Measurements from ENCODE around the gene ZNF195. TPM values are rescaled to one million over a fixed set of nuclear protein-coding genes. Genes with fewer than 3 reads are reported as not detected.
"Not testable (repeated sequence)": the region's sequence is repeated elsewhere in the genome, so short reads cannot be mapped to it uniquely, and the experiment has no call there.

Gene ZNF195
- total and polyA plus RNA-seq, 12 donors: 6.4 to 14.2 (median 11.1) TPM

DNA sequence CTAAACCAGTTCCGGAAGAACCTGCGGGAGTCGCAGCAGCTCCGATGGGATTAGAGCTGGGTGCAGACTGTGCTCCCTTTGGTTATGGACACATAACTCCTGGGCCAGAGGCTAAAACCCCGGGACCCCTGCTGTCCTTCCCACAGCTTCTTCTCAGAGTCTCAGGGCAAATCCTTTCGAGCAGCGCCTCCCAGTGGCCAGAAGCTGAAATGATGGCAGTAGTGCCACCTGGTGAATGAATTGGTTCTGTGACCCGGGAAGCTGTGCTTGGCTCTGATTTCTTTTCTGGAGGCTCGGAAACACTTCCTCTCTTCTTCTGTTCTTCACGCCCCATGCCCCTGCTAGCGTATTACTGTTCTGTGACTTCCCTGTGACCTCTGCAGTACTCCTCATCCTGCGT is 29.8 kb upstream of the ZNF195 start:
- not testable (repeated sequence) for ATAC-seq, H3K36me3 ChIP-seq, H3K4me1 ChIP-seq, H3K27ac ChIP-seq, H3K4me3 ChIP-seq, H3K9me3 ChIP-seq, H3K27me3 ChIP-seq
- TF ChIP-seq, protein P1, sequence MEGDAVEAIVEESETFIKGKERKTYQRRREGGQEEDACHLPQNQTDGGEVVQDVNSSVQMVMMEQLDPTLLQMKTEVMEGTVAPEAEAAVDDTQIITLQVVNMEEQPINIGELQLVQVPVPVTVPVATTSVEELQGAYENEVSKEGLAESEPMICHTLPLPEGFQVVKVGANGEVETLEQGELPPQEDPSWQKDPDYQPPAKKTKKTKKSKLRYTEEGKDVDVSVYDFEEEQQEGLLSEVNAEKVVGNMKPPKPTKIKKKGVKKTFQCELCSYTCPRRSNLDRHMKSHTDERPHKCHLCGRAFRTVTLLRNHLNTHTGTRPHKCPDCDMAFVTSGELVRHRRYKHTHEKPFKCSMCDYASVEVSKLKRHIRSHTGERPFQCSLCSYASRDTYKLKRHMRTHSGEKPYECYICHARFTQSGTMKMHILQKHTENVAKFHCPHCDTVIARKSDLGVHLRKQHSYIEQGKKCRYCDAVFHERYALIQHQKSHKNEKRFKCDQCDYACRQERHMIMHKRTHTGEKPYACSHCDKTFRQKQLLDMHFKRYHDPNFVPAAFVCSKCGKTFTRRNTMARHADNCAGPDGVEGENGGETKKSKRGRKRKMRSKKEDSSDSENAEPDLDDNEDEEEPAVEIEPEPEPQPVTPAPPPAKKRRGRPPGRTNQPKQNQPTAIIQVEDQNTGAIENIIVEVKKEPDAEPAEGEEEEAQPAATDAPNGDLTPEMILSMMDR (IDR thresholded peaks at IDR 0.05): peak; percentile 52 to 85 (median 76)
- WGBS, 2 donors: 13 to 23% methylated on average over 12 of the region's 12 CpGs
- DNase-seq: peak; percentile 58 to 59
- intact Hi-C loops (cut with DNase I): loop anchor here in 5 of 10 donors (5.0 to 10.0 kb wide), 2 partner anchors 61 to 64 kb away; no protein-coding TSS in a partner anchor

DNA sequence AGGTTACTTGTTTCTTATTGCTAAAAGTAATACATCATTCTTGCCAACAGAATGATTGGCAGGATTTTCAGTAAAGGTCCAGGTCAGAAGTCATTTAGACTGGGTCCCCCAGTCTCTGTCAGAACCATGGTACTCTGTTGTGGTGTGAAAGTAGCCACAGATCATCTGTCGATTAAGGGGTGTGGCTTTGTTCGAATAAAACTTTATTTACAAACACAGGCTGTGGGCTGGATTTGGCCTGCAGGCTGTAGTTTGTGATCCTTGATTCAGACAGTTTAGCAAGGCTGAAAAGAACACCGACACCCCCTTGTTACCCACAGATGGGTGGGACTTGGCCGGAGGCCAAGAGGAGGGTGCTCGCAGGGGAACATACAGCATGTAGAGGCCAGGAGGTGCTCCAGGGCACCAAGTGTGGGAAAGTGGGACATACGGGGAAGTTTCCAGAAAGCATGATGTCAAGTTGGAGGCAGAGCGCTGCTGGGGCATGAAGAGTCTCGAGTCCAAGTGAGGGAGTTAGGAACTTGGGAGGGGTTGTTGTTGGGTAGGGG is 29.2 kb upstream of the ZNF195 start:
- not testable (repeated sequence) for DNase-seq

DNA sequence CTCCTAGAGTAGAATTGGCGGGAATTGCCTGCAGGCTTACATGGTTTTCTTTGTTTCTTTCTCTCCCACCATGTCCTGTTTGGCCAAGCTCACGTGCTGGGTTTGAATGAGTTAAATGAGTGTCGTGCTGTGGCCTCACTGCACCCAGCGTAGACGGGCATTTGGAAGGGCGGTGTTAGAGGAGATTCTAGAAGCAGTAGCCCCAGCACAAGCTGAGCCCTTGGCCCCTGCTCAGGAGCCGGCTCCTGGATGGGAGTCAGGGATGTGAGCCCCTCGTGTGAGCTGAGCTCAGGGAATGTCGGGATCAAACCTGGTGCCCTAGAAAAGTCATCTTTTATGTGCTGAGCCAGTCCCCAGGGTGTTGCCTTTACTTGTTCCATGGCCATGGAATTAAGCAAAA is 28.0 kb upstream of the ZNF195 start:
- DNase-seq, H3K27ac ChIP-seq, H3K36me3 ChIP-seq, H3K9me3 ChIP-seq, H3K4me3 ChIP-seq, H3K27me3 ChIP-seq, ATAC-seq, H3K4me1 ChIP-seq: not testable (repeated sequence)
- intact Hi-C loops (cut with DNase I): loop anchor here in 5 of 10 donors (5.0 to 10.0 kb wide), 2 partner anchors 60 to 62 kb away; no protein-coding TSS in a partner anchor
- 77 to 84% methylated on average over 9 of the region's 9 CpGs for WGBS, 2 donors

More for the DNA sequence above, 29.2 kb upstream of the ZNF195 start:
- H3K4me1 ChIP-seq, H3K4me3 ChIP-seq, H3K27me3 ChIP-seq, H3K36me3 ChIP-seq, H3K9me3 ChIP-seq, ATAC-seq, H3K27ac ChIP-seq: not testable (repeated sequence)
- intact Hi-C loops (cut with DNase I): loop anchor here in 5 of 10 donors (5.0 to 10.0 kb wide), 2 partner anchors 61 to 63 kb away; no protein-coding TSS in a partner anchor
- 68 to 74% methylated on average over 8 of the region's 8 CpGs for WGBS, 2 donors

DNA sequence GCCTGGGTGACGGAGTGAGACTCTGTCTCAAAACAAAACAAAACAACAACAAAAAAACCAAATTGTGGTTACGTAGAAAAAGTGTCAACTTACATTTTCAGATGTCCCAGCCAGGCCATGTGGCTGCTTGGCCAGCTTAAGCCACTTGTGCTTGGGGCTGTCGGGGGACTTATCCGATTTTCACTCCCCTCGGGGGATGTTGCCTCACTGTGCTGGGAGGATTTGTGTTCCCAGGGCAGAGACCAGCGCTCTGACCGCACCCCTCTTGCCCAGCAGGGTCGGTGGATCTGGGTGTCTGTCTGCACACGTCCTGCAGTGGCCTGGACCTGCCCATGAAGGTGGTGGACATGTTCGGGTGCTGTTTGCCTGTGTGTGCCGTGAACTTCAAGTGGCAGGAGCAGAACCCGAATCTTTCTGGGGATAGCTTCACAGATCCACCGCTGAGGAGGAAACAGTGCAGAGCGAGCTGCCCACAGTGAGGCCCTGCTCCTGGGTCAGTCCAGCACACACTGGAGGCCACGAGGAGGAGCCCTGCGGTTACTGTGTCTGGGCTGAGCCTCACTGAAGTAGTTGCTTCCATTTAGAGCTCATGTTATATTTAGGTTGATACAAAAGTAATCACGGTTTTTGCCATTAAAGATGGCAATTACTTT is 27.4 kb upstream of the ZNF195 start:
- intact Hi-C loops (cut with DNase I): loop anchor here in 5 of 10 donors (5.0 to 10.0 kb wide), 2 partner anchors 59 to 62 kb away; no protein-coding TSS in a partner anchor
- 79 to 81% methylated on average over 17 of the region's 17 CpGs for WGBS, 2 donors
- not testable (repeated sequence) for H3K27ac ChIP-seq, H3K36me3 ChIP-seq, H3K9me3 ChIP-seq, H3K27me3 ChIP-seq, H3K4me3 ChIP-seq, DNase-seq, H3K4me1 ChIP-seq, ATAC-seq

DNA sequence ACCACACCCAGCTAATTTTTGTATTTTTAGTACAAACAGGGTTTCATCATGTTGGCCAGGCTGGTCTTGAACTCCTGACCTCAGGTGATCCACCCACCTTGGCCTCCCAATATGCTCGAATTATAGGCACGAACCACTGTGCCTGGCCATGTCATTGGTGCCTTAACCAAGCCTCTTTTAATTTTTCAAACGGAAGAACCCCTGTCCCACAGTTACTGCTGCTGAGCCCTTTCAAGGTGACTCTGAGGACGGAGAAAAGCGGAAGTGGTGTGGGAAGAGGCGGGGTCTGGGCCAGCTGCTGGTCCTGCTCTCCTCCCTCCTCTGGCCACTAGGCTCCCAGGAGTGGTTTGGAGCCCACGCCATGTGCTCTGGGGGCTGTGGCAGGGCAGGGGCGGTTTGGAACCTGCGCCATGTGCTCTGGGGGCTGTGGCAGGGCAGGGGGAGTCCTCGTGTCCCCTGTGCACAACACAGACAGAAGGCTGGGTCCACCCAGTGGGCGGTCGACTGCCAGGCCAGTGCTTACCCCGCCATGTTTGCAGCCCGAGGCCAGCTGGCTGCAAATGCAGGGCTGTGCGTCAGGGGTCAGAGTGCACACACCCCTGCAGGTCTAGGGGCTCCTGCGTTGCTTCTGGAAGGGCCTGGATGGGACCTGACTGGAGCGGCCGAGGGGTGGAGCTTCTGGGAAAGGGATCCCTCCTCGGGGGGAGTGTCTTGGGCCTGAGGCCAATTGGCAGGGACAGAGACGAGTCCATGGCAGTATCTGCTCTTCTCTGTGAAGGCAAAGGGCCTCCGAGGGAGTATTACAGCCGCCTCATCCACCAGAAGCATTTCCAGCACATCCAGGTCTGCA is 25.4 kb upstream of the ZNF195 start:
- H3K4me1 ChIP-seq, H3K27me3 ChIP-seq, H3K36me3 ChIP-seq, H3K4me3 ChIP-seq, H3K27ac ChIP-seq, ATAC-seq, H3K9me3 ChIP-seq: not testable (repeated sequence)
- 67 to 70% methylated on average over 22 of the region's 22 CpGs for WGBS, 2 donors
- intact Hi-C loops (cut with DNase I): loop anchor here in 4 of 10 donors (10.0 kb wide), 1 partner anchor 60 kb away; no protein-coding TSS in a partner anchor
- DNase-seq: peak in 1 of 2 donors; percentile 23

DNA sequence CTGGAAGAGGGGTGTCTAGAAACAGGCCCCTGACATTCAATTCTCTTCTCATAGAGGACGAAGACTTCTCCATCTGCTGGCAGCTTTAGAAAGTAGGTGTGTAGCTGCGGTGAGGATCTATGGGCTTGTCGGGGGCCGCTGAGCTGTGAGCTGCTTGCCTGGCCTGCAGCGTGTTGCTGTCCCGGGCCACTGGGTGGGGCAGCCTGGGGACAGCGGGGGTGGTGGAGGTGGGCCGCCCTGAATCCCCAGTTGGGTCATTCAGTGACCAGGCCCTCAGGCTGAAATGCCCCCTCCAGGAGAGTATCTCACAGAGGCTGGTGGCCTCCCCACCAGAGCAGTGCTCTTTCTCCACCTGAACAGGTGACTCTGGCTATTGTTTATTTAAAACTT is 23.9 kb upstream of the ZNF195 start:
- not testable (repeated sequence) for H3K4me1 ChIP-seq, ATAC-seq, H3K36me3 ChIP-seq, H3K9me3 ChIP-seq, DNase-seq, H3K27me3 ChIP-seq, H3K27ac ChIP-seq, H3K4me3 ChIP-seq
- intact Hi-C loops (cut with DNase I): loop anchor here in 4 of 10 donors (10.0 kb wide), 1 partner anchor 58 kb away; no protein-coding TSS in a partner anchor
- 94 to 95% methylated on average over 8 of the region's 8 CpGs for WGBS, 2 donors

DNA sequence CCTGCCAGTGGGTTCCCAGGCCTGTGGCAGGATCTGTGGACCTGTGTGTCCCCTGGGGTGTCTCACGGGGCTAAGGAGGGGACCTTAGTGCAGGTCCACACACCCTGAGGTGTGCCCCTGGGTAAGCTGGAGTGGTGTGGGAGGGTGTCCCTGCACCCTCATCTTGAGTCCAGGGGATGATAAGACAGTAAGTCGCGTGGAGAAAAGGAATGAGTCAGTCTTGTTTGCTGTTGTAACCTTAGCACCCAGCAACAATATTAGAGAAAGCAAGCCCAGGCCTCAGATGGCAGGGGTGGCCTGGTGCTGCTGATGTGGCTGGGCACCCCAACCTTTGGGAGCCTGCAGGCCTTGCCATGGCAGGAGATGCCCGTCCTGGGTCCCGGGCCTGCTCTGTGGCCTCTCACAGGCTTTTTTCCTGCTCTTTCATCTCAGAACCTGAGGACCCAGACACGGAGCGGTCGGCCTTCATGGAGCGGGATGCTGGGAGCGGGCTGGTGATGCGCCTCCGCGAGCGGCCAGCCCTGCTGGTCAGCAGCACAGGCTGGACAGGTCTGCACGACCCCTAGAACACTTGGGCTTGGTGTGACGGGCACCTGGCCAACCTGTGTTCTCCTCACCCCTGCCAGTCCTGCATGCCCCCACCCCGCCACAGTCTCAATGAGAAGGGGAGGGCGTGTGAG is 23.4 kb upstream of the ZNF195 start:
- intact Hi-C loops (cut with DNase I): loop anchor here in 4 of 10 donors (10.0 kb wide), 1 partner anchor 58 kb away; no protein-coding TSS in a partner anchor
- H3K4me1 ChIP-seq, H3K36me3 ChIP-seq, H3K4me3 ChIP-seq, H3K27ac ChIP-seq, H3K9me3 ChIP-seq, ATAC-seq, DNase-seq, H3K27me3 ChIP-seq: not testable (repeated sequence)
- 95 to 97% methylated on average over 18 of the region's 18 CpGs for WGBS, 2 donors

DNA sequence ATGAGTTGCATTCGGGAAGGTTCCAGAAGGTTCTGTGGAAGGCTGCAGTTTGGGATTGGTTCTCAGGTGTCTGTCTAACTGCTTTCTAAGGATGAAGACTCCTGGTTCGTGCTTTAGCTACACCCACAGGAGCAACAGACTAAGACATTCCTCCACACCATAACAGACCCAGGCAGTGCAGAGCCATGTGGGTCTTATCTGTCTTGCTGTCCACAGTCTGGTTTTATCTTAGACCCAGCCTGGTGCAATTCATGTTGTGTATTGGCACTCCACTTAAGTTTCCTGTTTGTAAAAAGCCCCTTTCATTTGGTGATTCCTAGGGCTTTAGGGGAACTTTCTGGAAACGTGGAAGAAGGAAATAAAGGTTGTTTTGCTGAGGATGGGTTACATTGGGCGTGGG is 22.1 kb upstream of the ZNF195 start:
- not testable (repeated sequence) for H3K27me3 ChIP-seq, H3K27ac ChIP-seq, H3K36me3 ChIP-seq, DNase-seq, H3K9me3 ChIP-seq, H3K4me3 ChIP-seq, ATAC-seq, H3K4me1 ChIP-seq
- intact Hi-C loops (cut with DNase I): loop anchor here in 4 of 10 donors (10.0 kb wide), 1 partner anchor 56 kb away; no protein-coding TSS in a partner anchor
- WGBS, 2 donors: 64 to 68% methylated on average over 4 of the region's 4 CpGs

DNA sequence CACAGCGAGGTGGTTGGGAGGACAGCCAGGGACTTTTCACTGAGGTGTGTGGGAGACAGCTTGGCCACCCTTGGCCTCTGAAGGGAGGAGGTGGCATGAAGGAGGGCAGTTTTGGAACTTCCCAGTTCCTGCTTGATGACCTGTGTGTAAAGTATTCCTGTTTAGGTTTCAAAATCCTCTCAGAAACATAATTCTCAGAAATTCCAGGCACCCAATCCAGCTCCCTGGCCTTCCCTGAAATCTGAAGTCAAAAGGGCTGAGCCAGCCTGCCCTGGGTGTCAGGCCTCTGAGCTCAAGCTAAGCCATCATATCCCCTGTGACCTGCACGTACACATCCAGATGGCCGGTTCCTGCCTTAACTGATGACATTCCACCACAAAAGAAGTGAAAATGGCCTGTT is 19.6 kb upstream of the ZNF195 start:
- ATAC-seq; H3K4me3 ChIP-seq; H3K36me3 ChIP-seq; H3K27ac ChIP-seq; H3K4me1 ChIP-seq; H3K27me3 ChIP-seq; H3K9me3 ChIP-seq; intact Hi-C loops (cut with DNase I); DNase-seq: not testable (repeated sequence)
- WGBS, 2 donors: 59 to 64% methylated on average over 3 of the region's 3 CpGs
